Anterior cingulate cortex (tissue), 58 donors: ENCODE measurements around the gene SLC22A4.
A peak's percentile ranks its signal among the peaks of the same experiment; 100 is the strongest.

Source experiments
- DNase-seq, 58 donors: peaks; one replicate each; lab custom pipeline; 2025; lab: John Stamatoyannopoulos, UW

SLC22A4 gene

DNA sequence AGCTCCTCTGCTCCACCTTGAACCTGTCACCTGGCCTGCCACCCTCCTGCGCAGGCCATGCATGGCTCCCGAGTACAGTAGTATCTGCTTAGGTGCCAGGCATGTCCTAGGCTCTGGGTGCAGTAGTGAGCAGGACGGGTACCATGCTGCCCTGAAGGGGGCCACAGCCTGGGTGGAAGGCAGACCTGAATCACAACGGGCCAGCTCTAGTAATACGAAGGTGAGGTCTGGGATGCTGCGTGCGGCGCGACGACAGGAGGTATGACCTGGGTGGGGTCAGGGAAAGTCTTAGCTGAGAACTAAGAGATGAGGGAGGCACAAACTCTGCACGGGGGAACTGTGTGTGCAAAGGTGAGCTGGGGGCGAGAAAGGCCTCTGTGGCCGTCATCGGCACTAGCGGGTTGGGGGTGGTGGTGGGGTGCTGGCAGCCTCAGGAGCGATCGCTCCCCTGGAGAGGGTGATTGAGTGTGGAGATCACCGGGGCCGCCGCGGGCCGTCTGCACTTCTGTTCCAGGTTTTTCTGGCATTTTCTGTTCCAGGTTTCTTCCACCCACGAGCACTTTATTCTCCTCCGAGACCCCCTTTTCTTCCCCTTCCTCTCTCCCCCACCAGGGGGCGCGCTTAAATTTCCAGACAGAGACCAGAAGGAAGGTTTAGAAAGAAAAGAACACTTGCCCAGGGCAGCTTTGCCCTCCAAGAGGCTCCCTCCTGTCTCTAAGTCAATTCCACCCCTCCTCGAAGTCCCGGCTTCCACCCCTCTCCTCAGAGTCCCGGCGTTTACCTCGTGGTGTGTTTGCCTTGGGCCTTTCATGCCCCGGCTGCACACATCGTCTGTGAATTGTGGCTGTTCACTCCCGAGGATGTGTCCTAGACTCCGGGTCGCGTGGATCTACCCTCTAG, 21.6 kb upstream of the SLC22A4 start:
- peak in 13 of 58 donors; percentile 10 to 45 (median 26) for DNase-seq

DNA sequence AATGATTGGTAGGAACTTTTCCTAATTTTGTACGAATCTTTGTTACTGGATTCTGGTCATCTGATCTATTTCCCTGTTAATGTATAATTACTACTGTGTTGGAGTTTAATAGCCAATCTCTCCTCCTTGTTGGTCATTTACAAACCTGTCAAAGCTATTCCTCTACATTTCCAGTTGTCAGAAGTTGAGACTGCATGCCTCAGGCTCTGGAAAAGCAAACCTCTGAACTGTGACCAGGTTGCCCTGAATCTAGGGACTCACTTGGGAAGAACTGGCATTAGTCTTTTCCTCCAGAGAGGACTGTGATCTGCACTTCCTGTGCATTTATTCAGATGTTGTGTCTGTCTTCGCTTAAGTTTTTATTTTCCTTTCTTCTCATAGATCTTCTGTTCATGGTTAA, 20.6 kb upstream of the SLC22A4 start:
- no peak for DNase-seq

DNA sequence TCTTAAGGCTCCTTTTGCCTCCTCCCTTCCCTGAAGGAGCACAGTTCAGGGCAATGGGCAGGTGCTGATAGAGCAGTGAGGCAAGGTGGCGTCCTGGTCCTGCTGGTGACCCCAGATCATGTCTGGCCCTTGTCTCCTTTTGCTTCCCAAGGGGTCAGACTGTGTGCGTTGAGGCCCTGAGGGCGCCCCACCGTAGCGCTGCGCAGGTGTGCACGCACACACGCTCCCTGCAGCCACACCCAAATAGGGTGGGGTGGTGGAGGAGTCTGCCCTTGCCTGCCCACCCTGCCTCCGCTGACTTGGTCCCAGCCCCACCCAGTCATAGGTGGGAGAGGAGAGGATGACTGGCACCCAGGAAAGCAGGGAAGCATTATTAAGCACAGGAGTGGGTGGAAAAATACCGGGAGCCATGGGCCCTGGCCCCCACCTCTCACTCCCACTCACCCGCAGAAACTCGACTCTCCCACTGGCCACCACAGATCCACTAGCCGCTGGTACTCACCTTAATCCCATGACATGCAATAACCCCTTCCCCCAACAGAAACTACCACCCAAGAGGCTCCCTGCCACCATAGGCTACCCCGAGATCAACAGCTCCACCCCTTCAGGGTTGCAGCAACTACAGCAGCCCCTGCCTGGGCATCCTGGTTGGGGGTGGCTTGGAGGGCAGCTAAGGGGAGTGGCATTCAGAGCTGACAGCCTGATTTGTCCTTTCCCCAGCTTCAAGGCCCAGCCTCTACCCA, 20.0 kb upstream of the SLC22A4 start:
- DNase-seq = no peak

DNA sequence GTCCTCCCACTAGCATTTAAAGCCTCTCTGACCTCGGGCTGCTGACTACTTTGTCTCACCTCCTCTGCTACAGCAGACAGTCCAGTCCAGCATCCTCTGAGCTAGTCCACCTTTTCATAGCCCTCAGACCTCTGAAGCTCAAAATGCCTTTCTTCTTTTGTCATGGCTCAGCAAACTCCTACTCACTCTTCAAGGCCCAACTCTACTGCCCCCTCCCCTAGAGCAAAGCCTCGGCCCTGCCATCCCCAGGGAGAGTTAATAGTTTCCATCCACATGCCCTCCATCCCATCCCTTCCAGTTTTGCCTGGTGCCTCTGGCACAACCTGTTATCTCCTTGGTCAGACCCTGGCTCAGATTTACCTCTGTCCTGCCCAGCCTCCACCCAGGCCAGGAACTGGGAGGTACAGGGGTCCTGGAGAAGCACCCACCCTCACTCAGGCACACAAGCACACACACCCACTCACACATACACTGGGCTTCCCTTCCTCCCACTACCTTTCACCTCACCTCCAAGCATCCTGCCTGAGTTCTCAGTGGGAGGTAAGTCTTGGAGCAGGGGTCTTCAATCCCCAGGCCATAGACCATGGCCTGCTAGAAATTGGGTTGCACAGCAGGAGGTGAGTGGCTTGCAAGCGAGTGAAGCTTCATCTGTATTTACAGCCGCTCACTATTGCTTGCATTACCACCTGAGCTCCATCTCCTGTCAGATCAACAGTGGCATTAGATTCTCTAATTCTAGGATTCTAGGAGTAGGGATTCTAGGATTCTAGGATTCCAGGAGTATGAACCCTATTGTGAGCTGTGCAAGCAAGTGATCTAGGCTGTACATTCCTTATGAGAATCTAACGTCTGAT, 18.6 kb upstream of the SLC22A4 start:
- DNase-seq = no peak

DNA sequence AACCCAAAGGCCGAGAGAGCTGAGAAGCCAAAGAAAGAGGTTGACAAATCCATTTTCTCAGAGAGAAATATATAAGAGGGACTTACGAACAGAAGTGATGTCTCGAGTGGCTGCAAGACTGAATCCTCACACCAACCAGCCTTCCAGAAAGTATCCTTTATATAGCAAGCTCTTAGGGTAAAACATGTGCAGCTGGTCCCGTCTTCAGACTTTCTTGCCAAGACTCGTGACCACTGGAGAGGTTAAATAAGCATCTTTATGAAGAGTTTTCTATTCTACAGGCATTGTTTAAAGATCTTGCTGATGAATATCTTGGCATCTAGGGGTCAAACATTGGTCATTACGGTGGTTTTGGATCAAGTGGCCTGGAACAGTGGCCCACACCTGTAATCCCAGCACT, 16.9 kb upstream of the SLC22A4 start:
- no peak for DNase-seq

DNA sequence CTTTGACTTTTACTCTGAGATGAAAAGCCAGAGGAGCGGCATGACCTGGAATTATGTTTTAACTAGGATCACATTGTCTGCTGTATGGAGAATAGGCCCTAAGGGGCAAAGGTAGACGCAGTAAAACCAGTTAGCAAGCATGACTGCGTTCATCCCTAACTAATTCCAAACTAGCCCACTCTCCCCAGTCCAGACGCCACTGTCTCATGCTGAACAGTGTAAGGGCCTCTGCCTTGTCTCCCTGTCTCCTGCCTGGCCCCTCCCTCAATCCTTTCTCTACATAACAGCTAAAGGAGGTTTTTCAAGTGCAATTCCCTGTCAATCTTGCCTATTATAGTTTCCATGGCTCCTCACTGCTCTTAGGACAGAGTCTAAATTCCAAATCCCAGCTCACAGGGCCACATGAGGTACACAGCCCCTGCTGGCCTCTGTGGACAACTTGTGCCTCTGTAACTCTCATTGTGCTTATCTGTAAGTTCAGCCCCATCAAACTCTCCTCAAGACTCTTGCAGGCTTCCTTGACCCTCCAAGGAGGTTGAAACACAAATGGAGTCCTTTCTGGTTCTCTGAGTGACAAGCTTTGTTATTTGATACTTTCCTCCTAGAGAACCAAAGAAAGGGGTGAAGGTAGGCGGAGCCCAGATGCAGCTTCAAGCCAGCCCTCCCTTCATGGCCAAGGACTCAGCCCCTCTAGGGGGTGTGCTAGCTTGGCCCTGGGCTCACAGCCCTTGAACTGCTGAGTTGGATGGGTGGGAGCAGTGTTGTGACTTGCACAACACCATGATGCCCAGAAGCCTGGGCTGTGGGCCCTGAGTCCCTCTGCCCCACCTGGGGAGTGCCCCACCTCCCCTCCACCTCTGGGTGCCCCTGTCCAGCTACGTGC, 16.0 kb upstream of the SLC22A4 start:
- DNase-seq = no peak

DNA sequence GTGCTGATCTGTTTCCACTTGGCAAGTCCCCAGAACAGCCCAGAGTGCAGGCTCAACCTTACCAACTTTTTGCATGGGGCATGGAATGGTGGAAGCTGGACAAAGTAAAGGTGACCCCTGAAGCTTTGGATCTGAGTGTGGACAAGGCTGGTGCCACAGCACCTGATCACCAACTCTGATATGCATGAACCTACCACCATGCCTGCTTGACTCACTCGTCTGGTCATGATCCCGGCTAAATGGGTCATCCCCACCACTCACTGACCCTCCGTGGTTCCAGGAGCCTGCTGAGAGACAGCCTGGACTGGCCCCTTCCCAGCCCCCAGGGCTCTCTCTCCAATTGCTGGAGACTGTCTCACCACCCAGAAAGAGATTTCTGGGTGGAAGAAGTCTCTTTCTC, 14.4 kb upstream of the SLC22A4 start:
- DNase-seq = no peak

DNA sequence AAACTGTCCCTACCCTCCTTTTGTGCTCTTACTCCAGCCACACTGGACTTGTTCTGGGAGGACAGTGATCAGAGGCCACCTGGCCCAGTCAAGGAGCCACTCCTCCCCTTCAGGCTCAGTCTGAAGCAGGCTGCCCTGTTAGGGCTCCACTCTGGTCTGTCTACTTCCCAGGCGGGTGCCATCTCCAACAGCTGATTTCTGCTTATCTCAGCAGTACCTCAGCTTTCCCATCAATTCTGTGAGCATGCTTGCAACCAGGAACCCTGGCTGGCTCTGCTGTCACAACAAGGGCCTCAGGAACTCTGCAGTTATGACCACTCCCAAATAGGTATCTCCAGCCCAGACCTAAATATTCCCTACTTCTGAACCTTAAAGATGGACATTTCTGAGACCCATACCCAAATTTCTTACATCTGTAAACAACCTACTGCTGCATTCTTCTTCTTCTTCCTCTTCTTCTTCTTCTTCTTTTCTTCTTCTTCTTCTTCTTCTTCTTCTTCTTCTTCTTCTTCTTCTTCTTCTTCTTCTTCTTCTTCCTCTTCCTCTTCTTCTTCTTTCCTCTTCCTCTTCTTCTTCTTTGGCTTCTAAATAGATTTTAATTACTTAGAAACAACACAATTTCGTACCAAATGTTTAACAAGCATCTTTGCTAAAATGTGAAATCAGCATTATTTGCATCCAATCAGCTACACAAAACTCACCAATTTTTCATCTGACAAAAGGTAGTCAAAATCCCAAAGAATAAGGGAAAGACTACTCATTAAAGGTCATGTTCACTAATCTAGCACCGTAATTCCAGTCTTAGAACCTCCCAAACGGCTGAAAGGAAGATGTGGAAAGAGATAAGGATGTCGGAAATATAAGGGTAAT, 13.6 kb upstream of the SLC22A4 start:
- DNase-seq = no peak

DNA sequence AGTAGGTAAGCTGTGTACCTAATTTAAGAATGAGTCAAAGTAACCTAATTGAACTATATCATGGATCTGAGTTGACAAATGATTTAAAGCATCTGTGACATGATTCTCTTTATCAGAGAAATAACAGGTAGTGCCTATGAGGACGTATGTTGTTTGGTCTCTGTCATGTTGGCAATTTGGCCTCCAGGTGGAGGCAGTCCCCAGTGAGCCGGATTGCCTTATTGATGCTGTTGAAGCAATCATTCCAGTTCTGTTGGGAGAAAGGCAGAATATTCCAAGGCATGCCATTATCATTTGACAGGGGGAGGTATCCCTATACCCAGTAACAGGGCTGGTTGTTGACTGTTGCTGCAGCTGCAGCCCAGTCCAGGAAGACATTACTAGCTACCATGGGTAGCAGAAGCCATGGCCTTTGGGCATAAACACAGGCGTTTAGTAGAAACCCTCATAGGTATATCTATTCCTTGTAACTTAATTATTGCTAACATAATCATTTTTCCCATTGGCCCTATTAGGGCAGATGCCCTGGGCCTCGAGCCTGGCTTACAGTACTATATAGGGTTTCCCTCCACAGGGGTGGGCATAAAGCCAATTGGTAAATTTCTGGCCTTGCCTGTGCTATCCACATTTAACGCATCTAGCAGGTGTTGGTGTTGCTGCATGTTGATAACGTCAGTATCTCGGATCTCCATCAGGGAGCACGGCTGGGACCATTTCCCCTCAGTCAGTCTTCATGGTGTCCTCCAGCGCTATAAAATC, 12.2 kb upstream of the SLC22A4 start:
- DNase-seq = no peak

DNA sequence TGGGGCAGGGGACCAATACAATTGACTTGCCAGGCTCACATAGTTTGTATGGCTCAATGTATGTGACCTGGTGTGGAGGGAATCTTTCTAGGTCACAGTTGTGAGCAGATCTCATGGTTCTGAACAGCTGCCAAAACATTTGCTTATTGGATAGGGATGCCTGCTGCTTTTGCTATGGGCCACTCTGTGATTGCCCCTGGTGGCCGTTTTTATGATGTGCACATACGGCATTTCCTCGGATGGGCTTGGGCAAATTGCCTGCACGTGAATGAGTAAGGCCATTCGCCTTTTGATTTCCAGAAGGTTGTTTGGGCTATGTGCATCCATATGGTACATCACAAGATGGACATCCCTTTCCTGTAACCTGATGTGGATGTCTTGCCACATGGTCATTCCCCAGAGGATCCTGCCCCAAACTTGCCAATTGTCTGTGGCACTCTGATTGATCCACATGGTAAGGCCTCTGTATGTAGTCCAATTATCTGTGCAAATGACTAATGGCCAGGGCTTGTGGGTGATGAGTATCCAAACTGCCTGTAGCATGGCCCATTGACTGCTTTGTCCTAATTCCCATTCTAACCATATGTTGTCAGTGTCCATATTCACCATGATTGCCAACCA, 10.7 kb upstream of the SLC22A4 start:
- no peak for DNase-seq

DNA sequence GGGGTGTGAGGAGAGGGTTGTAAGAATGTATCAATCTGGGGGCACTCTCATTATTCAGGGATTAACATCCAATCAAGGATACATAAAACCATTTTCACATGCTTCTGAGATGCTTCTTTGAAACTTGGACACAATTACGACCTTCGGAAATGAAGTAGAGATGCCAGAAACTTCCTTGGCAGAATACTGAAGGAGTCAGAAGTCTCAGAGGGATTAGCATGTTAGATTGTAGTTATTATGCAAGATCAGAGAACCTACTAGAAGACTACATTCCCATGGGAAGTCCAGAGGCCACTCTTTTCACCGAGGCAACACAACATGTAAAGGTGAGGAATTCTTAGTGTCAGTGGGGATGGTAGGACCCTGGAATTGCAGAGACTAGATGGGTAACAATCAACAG, 5.1 kb upstream of the SLC22A4 start:
- DNase-seq = no peak

DNA sequence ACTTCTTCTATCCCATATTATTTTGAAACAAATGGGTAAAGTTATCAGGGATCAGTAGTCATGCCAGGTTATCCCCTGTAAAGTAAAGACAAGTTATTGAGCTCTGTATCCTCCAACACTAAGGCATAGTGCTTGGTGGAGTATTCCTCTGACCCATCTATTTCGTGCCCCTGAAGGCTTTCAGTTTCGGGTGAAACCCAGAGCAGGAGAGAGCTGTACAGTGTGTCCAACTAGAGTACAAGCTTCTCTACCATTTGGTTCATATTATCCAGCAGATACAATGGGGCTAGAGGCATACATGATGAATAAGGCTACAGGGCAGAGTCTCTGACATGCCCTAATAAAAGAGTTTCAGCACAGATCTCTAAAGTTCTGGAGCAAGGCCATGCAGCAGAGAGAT, 3.2 kb upstream of the SLC22A4 start:
- no peak for DNase-seq

DNA sequence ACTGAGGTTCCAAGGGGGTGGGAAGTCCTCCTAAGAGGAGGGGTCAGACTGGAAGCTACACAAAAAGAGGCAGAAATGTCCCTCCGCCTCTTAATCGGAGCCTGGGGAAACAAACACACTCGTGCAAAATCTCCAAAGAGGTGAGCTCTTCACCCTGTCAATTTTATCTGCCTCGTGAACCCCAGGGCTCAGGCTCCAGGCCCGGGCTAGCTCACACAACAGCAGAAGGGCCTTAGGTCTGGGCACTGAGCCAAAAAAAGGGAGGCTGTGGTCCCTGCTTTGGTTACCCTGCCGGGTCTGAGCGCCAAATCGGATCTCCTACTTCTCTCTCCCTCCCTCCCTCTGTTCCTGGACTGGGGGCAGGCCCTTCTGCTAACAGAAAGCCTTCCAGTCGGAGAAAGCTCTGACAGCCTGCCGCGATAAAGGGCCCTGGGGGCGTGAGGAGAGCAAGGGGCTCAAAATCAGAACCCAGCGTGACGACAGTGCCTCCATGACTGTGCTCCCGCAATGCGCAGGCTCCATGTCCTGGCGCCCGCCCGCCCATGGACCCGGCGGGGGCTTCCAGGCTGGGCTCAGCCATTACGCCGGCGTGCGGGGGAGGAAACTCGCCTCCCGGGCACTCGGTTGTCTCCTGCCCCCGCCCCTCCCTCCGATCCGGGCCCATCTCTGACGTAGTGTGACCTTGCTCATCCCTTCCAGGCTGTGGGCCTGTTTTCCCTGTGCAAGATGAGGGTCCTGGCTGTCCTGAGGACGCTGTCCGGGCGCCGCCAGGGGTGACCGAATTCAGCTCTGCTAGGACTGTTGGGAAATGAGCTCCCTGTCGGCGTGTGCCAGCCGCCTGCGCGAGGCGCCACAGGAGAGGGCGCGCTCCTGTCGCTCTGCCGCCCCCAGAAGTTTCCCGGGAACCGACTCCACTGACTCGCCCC, 865 bp upstream of the SLC22A4 start:
- peak in 56 of 58 donors; percentile 20 to 93 (median 82) for DNase-seq

DNA sequence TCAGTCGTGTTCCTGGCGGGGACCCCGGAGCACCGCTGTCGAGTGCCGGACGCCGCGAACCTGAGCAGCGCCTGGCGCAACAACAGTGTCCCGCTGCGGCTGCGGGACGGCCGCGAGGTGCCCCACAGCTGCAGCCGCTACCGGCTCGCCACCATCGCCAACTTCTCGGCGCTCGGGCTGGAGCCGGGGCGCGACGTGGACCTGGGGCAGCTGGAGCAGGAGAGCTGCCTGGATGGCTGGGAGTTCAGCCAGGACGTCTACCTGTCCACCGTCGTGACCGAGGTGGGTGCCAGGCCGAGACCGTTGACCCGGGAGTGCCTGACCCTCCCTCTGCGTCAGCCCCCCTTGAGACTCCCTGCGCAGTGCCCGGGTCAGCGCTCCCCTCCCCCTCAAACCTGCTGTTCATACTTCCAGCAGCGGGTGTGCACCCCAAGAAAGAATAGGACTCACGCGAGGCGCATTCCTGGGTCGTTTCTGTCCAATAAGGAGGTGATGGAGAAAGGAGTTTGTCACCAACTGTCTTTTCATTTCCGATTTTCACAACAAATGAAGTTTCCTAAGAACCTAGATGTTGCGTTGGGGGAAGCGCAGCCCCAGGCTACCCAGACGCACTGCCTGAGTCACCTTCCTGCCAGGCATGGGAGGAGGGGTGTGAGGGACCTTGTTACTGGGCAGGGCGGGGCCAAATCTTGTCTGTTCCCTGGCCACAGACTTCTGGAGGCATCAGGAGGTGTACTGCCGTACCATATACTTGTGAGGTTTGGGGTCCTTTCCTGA, 722 bp downstream of the SLC22A4 start:
- DNase-seq = peak in 2 of 58 donors; percentile 31 to 40

DNA sequence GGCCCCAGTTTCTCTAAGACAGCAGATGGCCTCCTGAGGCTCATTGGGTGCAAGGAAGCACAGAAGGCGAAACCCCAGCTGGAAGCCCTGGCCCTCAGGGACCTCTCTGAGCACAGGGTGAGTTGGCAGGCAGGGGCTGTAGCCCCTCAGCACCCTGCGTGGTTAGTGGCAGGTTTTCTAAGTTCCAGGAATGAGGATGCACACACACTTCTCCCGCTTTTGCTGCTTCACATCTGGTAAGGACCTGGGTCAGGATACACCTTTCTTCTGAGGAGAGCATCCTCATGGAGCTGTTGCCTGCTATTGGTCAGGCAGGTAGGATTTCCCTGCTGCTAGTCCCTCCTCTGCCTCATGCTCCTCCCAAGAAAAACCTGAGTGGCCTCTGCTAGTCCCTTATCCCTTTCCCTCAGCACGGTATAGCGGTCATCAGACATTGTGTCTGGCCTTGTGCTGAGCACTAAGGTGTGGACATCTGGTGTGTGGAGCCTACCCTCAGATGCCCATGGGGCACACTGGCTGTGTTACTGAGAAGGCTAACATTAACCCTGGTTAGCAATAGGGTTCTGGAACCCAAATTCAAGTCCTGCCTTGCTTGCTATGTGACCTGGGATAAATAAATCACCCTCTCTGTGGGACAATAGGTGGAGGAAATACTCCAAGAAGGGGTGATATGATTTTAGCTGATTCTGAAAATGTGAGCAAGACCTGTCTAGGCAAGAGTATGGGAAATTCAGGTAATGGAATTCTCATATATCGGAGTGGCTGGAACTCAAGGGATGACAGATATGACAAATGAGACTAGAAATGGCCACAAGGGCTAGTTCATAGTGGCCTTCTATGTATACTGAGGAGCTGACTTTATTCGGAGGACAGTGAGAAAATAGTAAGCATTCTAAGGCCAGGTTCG, 1.6 kb downstream of the SLC22A4 start:
- DNase-seq = no peak
